HG02610 (cell line): ENCODE measurements around the gene EIF4B.
"Not testable (repeated sequence)": the region's sequence is repeated elsewhere in the genome, so short reads cannot be mapped to it uniquely, and the experiment has no call there.

Experiments used
- ATAC-seq: cut with Tn5 transposase; IDR thresholded peaks from one replicate; pipeline ENCODE4 v1.9.1; 2021; ENCODE audit warnings: mild to moderate bottlenecking, moderate library complexity; ENCODE audit not compliant: unreplicated experiment

Gene EIF4B

DNA sequence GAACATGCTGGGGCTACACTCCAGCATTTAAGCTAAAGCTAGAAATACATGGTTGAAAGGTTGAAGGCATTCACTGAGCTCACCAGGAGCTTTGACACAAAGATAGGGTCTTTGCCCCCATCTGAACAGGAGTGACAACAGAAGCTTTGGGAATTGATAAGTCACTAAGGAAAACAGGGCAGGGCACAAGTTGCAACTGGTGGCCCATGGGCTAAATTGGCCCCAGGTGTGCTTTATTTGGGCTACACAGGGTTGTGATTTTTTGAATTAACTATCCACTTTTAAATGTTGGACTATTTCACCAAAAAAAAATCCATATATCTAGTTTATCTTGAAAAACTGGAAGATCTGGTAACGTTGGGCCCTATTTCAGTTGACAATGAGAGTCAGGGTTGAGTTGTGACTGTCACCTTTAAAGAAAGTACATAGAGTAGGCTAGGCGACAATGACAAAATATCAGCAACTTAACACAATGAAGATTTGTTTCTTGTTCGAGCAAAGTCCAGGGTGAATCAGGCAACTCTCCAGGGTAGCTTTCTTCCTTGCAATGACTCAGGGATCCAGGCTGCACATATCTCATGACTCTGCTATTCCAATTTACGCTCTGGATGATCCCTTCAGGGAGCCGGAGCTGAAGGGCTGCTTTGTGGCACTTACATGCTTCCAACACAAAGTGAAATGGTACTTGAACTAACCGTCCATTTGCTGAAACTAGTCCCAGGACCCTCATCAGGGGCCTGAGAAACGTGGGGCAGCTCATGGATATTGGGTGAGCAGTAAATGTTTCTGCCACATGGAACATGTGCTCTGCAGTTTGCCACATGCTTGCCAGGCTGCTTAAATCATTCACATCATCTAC, 13.3 kb upstream of the EIF4B start:
- ATAC-seq: no peak

DNA sequence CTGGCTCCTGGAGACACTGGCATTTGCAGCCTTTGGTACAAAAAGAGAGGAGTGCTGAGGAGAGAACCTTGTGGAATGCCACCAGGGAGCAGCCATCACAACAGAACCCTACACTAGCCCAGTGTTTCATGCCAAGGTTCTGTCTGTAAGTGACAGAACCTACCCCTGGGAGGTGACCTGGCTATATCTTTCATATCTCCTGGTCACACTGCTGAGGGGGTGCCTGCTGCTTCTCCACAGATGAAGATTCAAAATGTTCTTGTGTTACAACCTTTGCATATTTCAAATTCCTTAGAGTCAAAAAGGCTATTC, 12.7 kb upstream of the EIF4B start:
- ATAC-seq: no peak

DNA sequence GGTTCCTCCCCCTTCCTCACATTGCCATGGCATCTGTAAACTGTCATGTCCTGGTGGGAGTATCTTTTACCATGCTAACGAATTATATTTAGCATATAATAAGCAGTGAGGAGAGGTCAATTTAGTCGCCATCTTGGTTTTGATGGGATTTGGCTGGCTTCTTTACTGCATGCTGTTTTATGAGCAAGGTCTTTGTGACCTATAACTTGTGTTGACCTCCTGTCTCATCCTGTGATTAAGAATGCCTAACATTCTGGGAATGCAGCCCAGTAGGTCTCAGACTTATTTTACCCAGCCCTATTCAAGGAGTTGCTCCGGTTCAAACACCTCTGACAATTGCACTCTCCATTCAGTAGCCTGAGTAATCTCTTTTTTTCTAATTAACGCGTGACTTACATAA, 2.1 kb upstream of the EIF4B start:
- ATAC-seq: no peak

DNA sequence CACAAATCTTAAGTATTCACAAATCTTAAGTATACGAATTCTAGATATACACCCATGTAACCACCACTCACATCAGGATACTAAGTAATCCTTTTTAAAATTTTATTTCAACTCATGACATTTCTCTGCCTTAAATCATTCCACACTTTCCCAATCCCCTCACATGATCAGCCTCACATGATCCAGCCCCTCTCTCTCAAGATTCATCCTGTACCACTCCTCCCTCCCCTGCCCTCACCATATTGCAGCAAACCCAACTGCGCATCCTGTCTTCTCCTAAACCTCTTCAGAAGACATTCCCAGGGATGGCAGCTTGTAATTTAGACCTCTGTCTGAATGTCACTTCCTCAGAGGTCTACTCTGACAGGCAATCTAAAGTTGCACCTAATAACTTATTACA, 1.7 kb upstream of the EIF4B start:
- no peak for ATAC-seq

DNA sequence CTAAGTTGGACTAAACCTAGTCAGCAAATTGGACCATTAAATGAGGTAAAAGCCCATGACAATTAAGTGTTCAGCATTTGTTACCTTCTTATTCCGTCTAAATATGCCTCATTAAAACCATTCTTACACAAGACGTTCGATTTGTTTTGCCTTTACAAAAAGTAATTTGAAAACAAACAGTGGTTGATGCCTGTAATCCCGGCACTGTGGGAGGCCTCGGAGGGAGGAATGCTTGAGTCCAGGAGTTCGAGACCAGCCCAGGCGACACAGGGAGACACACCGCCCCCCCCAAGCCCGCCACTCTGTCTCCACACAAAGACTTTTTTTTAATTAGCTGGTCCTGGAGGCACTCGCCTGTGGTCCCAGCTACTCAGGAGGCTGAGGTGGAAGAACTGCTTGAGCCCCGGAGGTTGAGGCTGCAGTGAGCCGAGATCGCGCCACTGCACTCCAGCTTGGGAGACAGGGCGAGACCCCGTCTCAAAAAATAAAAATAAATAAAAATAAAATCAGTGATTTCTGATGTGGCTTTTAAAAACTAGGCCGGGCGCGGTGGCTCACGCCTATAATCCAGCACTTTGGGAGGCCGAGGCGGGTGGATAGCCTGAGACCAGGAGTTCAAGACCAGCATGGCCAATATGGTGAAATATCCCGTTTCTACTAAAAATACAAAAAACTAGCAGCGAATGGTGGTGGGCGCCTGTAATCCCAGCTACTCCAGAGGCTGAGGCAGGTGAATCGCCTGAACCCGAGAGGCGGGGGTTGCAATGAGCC, 856 bp upstream of the EIF4B start:
- no peak for ATAC-seq

DNA sequence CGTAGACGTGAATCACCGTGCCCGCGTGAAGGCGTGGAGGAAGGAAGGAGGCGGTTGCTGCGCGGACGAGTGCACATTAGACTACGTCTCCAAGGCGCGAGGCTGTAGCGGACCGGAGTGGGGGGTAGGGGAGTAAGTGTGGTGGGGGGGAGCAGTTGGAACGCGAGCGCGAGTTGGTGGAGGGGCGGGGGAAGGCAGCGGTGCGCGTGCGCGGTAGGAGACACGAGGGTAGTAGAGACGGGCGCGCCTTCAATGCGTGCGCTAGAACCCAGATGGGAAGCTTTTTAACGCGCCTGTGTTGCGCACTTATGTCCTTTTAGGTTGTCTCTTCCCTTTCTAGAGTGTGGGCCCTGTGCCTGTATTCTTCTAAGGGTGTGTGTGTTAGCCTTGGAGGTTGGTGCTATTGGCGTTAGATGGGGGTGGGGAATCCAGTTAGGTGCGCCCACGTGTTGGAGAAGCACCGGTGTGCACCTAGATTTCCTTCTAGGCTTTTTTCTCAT, 604 bp downstream of the EIF4B start:
- no peak for ATAC-seq

DNA sequence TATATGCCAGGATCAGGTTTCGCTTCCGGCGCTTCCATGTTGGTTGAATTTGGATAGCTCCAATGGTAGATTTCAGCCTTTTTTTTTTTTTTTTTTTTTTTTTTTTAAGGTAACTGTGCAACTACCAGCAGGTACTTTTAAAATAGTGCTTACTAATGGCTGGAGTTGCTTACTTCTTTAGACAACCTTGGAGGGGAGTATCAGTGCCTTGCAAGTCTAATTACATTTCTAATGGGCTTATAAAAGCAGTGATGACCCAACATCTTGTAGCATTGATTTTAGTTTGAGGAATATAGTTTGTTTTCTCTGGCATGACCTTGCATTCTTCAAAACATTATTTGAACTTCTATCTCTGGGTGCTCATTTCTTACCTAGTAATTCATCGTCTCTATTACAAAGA, 1.1 kb downstream of the EIF4B start:
- ATAC-seq: no peak

DNA sequence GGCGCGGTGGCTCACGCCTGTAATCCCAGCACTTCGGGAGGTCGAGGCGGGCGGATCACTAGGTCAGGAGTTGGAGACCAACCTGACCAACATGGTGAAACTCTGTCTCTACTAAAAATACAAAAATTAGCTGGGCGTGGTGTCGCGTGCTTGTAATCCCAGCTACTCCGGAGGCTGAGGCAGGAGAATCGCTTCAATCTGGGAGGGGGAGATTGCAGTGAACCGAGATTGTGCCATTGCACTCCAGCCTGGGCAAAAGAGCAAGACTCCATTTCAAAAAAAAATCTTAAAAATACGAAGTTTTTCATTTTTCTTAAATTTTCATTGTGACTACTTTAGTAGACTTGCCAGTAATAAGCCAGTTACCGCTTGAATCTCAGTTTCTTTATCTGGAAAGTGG, 2.5 kb downstream of the EIF4B start:
- ATAC-seq: not testable (repeated sequence)

DNA sequence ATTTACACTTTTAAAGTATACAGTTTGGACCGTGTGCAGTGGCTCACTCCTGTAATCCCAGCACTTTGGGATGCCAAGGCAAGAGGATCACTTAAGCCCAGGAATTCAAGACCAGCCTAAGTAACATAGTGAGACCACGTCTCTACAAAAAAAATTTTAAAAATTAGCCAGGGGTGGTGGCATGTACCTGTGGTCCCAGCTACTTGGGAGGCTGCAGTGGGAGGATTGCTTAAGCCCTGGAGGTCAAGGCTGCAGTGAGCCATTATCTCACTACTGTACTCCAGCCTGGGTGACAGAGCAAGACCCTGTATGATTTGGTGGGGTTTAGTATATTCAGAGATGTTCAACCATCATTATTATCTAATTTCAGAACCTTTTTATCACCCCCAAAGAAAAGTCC, 4.7 kb downstream of the EIF4B start:
- ATAC-seq: no peak

DNA sequence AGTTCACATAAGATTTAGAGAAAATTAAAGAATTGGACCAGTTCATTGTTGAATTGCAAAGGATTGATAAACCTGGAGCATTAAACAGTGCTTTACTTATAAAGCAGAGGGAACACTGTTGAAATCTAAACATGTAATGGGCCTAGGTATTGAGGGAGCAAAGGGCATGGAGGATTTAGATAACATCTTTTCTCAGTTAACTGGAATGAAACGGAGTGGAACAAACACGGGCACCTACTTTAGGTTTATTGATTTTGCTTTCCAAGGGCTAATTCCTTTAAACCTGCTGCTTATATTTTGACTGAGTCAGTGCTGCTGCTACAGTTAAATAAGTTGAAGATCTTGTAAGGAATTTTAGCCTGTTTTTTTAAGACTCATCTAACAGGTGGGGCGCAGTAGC, 5.6 kb downstream of the EIF4B start:
- no peak for ATAC-seq

DNA sequence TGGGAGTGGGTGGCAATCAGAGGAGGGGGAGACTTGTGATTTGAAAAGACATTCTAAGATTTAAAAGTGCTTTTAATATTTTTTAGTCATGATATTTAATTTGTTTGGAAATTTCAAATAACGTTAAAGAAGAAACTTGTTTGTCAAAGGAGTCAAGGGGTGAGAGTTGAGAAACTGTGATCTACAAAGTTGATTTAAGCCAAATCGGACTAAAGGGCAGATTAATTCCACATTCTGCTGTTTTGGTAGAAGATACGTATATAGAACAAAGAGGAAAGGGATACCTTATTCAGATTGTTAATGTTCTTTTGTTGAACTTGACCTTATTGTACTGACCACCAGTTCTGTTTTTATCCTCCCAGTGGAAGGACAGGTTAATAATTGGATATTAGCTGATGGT, 6.7 kb downstream of the EIF4B start:
- ATAC-seq: no peak

DNA sequence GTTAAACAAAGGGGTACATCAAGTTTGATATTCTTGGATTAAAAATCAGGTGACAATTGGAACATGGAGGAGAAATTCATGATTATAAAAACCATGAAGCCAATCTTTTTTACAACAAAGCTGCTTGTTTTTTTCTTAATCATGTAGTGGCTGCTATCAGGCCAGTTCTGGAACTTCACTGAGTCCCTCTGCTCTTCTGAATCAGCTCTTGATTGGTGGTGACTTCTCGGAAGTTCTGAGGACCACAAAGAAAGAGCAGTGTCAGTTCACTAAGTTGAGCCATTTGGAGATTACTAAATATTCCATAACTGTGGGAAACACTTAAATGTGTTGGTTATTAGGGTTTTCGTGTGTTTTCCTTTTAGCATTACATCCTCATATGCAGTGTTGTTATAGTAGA, 8.5 kb downstream of the EIF4B start:
- ATAC-seq: no peak

DNA sequence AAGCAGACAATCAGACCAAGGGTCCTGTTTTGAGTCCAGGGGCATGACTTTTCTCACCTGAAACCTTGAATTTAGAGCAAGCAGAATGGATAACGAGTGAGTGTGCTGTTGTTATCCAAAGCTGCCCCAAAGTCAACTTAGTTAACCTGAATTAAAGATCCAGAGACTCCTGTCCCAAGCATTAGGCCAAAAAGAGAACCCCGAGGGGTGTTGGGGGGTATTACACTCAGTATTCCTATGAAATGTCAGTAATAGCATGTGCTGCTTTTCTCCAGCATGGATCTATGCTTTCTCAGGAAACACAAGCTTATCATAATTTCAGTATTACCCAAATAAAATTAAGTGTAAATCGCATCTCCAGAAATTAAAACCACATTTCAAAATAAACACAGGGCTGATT, 19.0 kb downstream of the EIF4B start:
- ATAC-seq: no peak

DNA sequence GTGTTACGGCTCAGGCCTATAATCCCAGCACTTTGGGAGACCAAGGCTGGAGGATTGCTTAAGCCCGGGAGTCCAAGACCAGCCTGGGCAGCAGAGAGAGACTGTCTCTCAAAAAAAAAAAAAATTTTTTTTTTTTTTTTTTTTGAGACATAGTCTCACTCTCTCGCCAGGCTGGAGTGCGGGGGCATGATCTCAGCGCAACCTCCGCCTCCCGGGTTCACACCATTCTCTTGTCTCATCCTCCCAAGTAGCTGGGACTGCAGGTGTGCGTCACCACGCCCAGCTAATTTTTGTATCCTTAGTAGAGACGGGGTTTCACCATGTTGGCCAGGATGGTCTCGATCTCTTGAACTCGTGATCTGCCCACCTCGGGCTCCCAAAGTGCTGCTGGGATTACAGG, 20.8 kb downstream of the EIF4B start:
- not testable (repeated sequence) for ATAC-seq

DNA sequence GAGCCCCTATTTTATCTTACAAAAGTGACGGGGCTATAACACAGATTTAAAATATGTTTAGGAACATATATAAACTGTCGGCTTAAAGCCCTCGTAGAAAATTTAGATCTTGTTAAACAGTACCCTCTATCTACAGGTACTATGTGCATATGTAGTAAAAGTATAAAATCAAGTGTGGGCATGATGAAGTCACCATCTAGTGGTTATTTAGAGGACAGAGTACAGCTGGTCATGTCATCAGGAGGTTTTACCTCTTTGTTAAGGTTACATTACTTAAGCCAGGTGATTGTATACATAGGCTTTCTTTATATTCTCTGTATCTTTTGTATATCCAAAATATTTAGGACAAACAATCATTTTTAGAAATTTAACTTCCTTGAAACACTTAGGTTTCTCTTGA, 25.4 kb downstream of the EIF4B start:
- no peak for ATAC-seq

DNA sequence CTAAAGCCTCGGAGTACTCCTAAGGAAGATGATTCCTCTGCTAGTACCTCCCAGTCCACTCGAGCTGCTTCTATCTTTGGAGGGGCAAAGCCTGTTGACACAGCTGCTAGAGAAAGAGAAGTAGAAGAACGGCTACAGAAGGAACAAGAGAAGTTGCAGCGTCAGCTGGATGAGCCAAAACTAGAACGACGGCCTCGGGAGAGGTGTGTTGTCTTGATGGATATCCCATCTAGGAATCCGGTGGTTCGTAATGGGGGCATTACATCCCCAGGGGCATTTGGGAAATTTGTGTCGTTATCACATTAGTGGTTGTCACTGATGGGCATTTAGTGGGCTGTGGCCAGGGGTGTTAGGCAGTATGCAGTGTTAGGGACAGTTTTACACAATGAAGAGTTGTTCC, 27.6 kb downstream of the EIF4B start:
- not testable (repeated sequence) for ATAC-seq

DNA sequence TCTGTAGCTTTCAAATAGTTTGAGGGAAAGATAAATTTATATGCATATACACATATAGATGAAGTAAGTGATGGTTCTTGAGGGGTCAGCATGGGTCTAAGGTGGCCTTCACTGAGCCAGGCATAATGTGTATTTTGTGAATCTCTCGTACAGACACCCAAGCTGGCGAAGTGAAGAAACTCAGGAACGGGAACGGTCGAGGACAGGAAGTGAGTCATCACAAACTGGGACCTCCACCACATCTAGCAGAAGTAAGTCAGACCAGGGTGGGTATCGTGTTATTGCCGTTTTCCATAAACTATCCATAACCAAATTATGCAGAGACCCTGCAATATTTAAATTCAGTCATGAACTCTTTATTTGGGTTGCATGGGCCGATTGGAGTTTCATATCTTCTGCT, 28.2 kb downstream of the EIF4B start:
- ATAC-seq: no peak

DNA sequence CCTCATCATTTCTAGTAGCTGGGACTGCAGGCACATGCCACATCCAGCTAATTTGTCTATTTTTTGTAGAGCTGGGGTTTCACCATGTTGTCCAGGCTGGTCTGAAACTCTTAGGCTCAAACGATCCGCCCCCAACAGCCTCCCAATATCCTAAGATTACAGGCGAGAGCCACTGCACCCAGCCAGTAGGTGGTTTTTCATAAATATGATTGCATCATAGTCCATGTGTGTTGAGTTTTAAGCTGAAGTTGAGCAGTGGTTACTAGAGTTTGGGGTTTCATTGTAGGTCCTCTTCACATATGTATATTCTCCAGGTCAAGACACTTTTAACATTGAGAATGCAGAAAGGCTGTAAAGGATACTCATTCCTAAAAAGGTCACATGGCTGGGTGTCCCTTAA, 30.5 kb downstream of the EIF4B start:
- ATAC-seq: no peak

DNA sequence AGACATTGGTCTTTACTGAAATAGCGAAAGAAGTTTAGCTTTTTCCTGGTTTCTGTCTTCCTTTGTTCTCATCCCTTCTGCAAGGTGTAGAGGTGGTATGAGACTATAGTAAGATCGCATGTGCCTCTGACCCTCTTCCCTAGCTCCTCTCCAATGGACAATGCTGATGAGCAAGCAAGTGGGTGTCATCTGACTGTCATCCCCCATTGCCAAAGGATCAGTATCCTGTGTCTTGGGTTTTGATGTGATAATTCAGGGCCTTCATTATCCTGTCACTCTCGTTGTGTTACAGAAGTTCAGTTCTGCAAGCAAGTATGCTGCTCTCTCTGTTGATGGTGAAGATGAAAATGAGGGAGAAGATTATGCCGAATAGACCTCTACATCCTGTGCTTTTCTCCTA, 33.6 kb downstream of the EIF4B start:
- ATAC-seq: no peak

DNA sequence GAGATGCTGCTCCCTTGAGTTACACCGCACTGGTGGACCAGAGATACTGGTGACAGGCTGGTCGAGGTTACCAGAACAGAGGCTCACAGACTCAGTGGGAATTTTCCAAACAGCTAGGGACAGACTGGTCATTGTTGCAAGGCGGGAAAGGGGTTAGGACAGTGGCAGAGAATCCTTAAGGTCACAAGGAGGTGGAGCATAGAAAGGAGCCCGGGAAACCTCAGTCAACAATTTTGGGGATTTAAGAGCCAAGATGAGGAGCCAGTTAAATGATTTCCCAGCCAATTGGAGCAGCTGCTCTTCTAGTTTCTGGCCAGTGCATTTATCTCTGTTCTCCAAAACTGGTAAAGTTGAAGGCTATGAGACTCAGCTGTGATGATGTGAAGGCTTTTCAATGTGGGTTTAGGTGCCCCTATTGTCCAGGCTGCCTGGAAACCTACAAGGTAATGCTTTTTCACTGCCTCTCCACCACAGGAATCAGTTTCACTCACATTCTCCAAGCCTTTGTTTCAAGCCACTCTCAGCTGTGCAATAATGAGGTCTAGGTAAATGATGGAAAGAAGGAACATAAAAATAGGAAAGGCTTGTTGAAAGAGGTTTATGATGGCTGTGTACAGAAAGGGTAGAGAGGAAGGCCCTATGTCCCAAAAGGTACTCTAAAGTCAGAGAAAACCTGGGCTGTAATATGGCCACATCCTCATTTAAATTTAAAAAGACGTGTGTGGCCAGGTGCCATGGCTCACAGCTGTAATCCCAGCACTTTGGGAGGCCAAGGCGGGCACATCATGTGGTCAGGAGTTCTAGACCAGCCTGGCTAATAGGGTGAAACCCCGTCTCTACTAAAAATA, 36.6 kb downstream of the EIF4B start:
- ATAC-seq: no peak

DNA sequence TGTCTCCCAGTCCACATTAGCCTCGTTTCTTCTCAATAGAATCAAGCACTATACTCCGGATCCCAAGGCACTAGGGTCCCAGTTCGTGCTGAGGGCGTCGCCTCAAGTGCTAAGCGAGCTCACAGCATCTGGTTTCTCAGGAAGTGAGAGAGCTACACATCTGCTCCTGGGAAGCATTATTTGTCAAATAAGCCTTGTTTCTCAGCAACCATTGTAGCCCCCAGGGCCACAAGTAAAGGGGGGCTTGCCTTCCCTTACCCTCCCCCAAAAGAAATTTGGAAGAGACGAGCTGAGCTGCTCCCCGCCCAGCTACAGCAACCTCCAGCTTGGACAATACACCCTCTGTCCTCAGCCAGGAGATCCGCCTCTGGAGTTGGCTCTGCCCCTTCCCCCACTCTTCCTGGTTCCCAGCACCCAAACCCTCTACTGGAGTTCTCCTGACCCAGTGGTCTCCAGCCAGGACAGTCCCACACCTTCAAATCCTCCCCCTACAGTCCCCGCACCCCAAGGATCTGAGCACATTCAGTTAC, 37.9 kb downstream of the EIF4B start:
- ATAC-seq: no peak
